ENCODE measurements around the gene RCC1.
"Not testable (repeated sequence)": the region's sequence is repeated elsewhere in the genome, so short reads cannot be mapped to it uniquely, and the experiment has no call there.

The RCC1 gene

DNA sequence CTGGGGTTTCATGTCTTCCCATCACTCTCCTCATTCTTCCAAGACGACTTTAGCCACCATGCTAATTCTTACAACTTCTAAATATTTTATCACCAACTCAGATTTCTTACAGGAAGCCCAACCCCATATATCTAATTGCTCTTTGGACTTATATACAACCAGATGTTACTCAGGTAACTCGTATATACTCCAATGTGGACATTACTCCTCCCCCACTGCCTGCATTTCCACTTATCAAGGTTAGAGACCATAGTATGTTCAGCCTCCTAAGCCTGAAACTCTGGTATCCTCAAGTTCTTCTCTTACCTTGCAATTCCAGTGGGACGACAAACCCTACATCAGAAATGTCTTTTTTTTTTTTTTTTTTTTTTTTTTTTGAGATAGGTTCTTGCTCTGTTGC is 2.7 kb upstream of the RCC1 start:
- H3K4me1 Mint-ChIP-seq (ENCODE audit: low read depth): peaks cover 8% of the 10 kb centered on the region
- intact Hi-C loops (cut with micrococcal nuclease): no loop called here

DNA sequence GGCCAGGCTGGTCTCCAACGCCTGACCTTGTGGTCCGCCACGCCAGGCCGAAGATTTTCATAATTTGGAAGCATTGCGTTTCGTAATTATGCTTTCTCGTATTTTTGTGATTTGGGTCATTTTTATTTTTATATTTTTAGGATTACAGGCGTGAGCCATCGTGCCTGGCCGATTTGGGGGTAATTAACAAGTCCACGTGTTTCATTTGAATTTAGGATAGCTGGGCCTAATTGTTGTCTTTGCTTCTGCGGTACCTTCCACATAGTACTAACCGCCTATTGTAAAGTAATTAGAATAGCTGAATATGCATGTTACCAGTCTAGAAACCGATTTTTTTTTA is 1.0 kb downstream of the RCC1 start:
- H3K4me1 Mint-ChIP-seq (ENCODE audit: low read depth): peaks cover 44% of the 10 kb centered on the region
- H3K9me3 Mint-ChIP-seq: no peaks in the 10 kb centered on the region
- H3K4me3 Mint-ChIP-seq: peak overlapping the region; percentile 98
- H3K36me3 Mint-ChIP-seq (ENCODE audit: low read depth): peaks cover 68% of the 10 kb centered on the region
- intact Hi-C loops (cut with micrococcal nuclease): loop anchor here (5.0 kb wide), 1 partner anchor 75 kb away; no protein-coding TSS in a partner anchor
- H3K27me3 Mint-ChIP-seq: no peaks in the 10 kb centered on the region
- H3K27ac Mint-ChIP-seq: peak overlapping the region; percentile 98

More for the DNA sequence above, 2.7 kb upstream of the RCC1 start:
- no peaks in the 10 kb centered on the region for H3K9me3 Mint-ChIP-seq
- peaks cover 50% of the 10 kb centered on the region for H3K36me3 Mint-ChIP-seq (ENCODE audit: low read depth)
- H3K27ac Mint-ChIP-seq: no peak overlapping the region
- no peak overlapping the region for H3K4me3 Mint-ChIP-seq
- H3K27me3 Mint-ChIP-seq: no peaks in the 10 kb centered on the region

DNA sequence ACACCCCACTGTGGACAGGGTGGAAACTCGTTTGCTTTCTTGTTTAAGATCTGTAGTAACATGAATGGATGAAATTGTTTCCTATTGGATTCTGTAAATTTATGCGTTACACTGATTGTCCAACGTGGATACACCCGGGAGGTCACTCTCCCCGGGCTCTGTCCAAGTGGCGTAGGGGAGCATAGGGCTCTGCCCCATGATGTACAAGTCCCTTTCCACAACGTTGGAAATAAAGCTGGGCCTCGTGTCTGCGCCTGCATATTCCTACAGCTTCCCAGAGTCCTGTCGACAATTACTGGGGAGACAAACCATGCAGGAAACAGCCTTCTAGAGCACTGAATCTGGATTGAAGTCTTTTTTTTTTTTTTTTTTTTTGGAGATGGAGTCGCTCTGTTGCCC is 1.4 kb downstream of the RCC1 start:
- H3K9me3 Mint-ChIP-seq: no peaks in the 10 kb centered on the region

DNA sequence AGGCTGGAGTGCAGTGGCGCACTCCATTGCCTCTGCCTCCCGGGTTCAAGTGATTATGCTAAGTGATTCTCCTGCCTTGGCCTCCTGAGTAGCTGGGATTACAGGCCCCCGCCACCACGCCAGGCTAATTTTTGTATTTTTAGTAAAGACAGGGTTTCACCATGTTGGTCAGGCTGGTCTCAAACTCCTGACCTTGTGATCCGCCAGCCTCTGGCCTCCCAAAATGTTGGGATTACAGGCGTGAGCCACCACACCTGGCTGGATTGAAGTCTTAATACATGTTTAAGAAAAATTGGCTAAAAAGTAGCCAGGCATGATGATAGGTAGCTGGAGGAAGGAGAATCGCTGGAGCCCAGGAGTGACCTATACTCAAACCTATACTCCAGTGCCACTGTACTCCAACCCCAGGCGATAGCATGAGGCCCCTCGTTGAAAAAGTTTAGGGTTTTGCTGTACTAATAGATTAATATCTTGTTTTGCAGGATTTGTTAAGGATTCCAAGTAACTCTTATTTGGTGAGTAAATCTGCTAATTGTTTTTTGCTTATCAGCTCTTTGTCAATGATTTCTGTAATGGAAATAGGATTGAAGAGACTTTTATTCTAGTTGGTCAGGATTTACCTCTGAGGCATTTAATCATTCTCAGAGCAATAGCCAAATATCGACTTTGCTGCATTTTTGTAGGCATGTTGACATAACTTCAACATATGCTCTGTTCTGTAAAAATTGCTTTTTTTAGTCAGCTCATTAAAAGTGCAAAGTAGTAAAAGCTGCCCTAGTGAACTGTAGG is 2.0 kb downstream of the RCC1 start:
- Mint-ChIP-seq H3K27me3 (no peaks in the 10 kb centered on the region), H3K9me3 (no peaks in the 10 kb centered on the region), H3K4me1 (ENCODE audit: low read depth) (peaks cover 54% of the 10 kb centered on the region), H3K27ac (peak overlapping the region; percentile 98), H3K36me3 (ENCODE audit: low read depth) (peaks cover 77% of the 10 kb centered on the region), H3K4me3 (peak overlapping the region; percentile 98)
- intact Hi-C loops (cut with micrococcal nuclease): loop anchor here (5.0 kb wide), 1 partner anchor 74 kb away; no protein-coding TSS in a partner anchor

More for the DNA sequence above, 1.4 kb downstream of the RCC1 start:
- H3K27me3 Mint-ChIP-seq: no peaks in the 10 kb centered on the region
- H3K36me3 Mint-ChIP-seq (ENCODE audit: low read depth): peaks cover 72% of the 10 kb centered on the region
- intact Hi-C loops (cut with micrococcal nuclease): loop anchor here (5.0 kb wide), 1 partner anchor 75 kb away; no protein-coding TSS in a partner anchor
- peaks cover 48% of the 10 kb centered on the region for H3K4me1 Mint-ChIP-seq (ENCODE audit: low read depth)
- H3K27ac Mint-ChIP-seq: peak overlapping the region; percentile 98
- peak overlapping the region; percentile 98 for H3K4me3 Mint-ChIP-seq

DNA sequence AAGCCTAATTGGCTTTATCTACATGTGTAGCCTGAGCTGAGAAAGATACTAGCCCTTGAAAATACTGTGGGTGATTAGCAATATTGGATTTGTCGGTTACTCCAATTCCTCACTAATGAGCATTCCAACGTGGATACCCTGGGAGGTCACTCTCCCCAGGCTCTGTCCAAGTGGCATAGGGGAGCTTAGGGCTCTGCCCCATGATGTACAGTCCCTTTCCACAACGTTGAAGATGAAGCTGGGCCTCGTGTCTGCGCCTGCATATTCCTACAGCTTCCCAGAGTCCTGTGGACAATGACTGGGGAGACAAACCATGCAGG is 2.6 kb downstream of the RCC1 start:
- Mint-ChIP-seq H3K4me3 (peak overlapping the region; percentile 98), H3K4me1 (ENCODE audit: low read depth) (peaks cover 56% of the 10 kb centered on the region), H3K27ac (peak overlapping the region; percentile 98), H3K27me3 (no peaks in the 10 kb centered on the region), H3K36me3 (ENCODE audit: low read depth) (peaks cover 83% of the 10 kb centered on the region), H3K9me3 (no peaks in the 10 kb centered on the region)
- intact Hi-C loops (cut with micrococcal nuclease): loop anchor here (5.0 kb wide), 1 partner anchor 74 kb away; no protein-coding TSS in a partner anchor

DNA sequence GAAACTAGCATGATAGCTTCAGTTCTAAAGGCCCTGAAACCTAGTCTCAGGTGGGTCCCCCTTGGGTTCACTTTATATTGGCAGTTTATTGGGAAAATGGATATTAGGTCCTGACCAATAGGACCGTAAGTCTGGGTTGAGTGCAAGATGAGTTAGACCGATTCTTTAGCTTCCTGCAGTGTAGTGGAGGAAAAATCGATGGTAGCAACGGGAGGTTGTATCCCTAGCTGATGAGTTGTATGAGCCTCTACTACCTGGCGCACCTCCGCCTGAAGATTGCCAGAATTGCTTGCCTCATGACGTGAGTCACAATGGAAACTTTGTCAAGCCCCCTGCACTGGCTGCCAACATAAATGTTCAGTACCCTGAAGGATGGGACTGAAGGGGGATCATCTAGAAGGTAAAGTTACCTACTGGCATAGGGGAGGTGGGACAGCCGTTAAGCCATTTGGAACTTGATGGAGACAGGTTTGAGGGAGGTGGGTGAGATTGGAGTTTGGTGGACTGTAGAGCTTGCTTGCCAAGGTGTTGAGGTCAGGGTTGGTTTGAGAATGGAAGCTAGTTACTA is 3.9 kb downstream of the RCC1 start:
- no peaks in the 10 kb centered on the region for H3K9me3 Mint-ChIP-seq
- H3K36me3 Mint-ChIP-seq (ENCODE audit: low read depth): peaks cover 97% of the 10 kb centered on the region
- peak overlapping the region; percentile 98 for H3K27ac Mint-ChIP-seq
- H3K4me3 Mint-ChIP-seq: peak overlapping the region; percentile 24
- peaks cover 56% of the 10 kb centered on the region for H3K4me1 Mint-ChIP-seq (ENCODE audit: low read depth)
- H3K27me3 Mint-ChIP-seq: no peaks in the 10 kb centered on the region
- intact Hi-C loops (cut with micrococcal nuclease): loop anchor here (5.0 kb wide), 1 partner anchor 73 kb away; no protein-coding TSS in a partner anchor

DNA sequence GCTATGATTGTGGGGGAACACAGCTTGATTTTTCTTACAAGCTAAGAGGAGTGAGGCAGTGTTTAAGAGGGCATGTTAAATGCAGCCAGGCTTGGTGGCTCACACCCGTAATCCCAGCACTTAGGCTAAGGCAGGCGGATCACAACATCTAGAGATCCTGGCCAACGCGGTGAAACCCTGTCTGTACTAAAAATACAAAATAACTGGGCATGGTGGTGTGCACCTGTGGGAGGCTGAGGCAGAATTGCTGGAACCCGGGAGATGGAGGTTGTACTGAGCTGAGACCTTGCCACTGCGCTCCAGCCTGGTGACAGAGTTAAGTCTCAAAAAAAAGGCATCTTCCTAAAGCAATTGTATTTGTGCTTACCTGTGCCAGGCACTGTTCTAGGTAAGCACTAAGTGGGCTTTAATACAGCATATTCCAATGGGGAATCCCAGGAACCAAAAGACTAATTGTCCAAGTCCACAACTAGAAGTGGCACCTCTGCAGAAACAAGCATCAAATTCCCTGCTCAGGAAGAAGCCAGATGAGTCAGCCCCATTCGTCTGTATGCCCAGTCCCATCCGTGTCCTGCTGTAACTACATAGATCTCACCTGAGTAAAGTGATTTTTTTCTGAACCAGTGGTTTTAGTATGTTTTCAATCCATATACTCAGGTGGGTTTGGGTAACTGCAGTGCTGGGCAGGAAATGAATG is 4.6 kb downstream of the RCC1 start:
- intact Hi-C loops (cut with micrococcal nuclease): no loop called here
- peak overlapping the region; percentile 24 for H3K4me3 Mint-ChIP-seq
- H3K36me3 Mint-ChIP-seq (ENCODE audit: low read depth): peaks cover 100% of the 10 kb centered on the region
- H3K4me1 Mint-ChIP-seq (ENCODE audit: low read depth): peaks cover 53% of the 10 kb centered on the region
- peak overlapping the region; percentile 98 for H3K27ac Mint-ChIP-seq
- no peaks in the 10 kb centered on the region for H3K9me3 Mint-ChIP-seq
- H3K27me3 Mint-ChIP-seq: no peaks in the 10 kb centered on the region

DNA sequence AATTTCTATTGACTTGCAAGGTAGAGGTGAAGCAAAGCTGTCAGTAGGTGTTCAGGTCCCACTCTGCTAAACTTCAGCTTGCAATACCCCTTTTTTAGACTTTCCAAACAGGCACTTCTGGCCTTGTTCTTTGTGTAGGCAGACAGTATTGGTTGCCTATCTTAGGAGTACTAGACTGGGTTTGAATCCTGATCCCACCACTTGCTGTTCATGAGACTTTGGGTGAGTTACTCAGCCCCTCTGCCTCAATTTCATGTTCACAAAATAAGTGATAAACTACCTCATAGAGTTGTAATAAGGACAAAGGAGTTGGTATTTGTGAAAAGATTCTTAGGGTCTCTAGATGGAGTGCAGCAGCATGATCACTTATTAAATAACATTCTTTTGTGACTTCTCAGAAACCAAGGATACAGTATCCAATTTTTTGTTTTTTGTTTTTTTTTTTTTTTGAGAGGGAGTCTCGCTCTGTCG is 5.2 kb downstream of the RCC1 start:
- H3K4me1 Mint-ChIP-seq (ENCODE audit: low read depth): peaks cover 52% of the 10 kb centered on the region
- H3K27ac Mint-ChIP-seq: peak overlapping the region; percentile 98
- peaks cover 95% of the 10 kb centered on the region for H3K36me3 Mint-ChIP-seq (ENCODE audit: low read depth)
- H3K9me3 Mint-ChIP-seq: no peaks in the 10 kb centered on the region
- intact Hi-C loops (cut with micrococcal nuclease): no loop called here
- no peaks in the 10 kb centered on the region for H3K27me3 Mint-ChIP-seq
- H3K4me3 Mint-ChIP-seq: no peak overlapping the region

DNA sequence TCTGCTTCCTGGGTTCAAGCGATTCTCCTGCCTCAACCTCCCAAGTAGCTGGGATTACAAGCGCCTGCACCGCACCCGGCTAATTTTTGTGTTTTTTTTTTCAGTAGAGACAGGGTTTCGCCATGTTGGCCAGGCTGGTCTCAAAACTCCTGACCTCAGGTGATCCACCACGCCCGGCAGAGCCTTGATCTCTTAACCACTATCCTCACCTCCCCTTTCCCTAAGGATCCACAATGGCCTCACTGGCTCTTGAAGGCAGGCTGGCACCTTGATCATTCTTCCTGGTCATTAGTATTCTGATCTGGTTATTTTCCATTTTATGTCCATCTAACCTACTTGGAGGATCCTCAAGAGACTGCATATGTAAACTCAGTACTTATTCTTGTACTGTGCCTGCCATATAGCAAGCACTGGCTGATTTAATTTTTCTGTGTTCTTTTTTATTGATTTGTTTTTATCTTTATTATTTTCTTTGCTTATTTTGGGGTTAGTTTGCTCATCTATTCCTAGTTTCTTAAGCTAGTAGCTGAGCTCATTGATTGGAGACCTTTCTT is 6.3 kb downstream of the RCC1 start:
- H3K4me1 Mint-ChIP-seq (ENCODE audit: low read depth): peaks cover 53% of the 10 kb centered on the region
- intact Hi-C loops (cut with micrococcal nuclease): no loop called here

DNA sequence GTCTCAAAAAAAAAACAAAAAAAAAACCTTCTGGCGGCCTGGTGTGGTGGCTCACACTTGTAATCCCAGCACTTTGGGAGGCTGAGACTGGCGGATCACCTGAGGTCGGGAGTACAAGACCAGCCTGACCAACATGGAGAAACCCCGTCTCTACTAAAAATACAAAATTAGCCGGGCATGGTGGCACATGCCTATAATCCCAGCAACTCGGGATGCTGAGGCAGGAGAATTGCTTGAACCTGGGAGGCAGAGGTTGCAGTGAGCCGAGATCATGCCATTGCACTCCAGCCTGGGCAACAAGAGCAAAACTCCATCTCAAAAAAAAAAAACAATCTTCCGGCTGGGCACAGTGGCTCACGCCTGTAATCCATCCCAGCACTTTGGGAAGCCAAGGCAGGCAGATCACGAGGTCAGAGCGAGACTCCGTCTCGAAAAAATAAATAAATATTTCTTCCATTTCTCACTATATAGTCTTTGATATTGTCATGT is 8.6 kb downstream of the RCC1 start:
- H3K4me3 Mint-ChIP-seq; H3K27me3 Mint-ChIP-seq; intact Hi-C loops (cut with micrococcal nuclease); H3K9me3 Mint-ChIP-seq: not testable (repeated sequence)
- Mint-ChIP-seq H3K4me1 (ENCODE audit: low read depth) (peaks cover 52% of the 10 kb centered on the region), H3K27ac (peak overlapping the region; percentile 9), H3K36me3 (ENCODE audit: low read depth) (peaks cover 60% of the 10 kb centered on the region)

More for the DNA sequence above, 6.3 kb downstream of the RCC1 start:
- Mint-ChIP-seq H3K27me3 (no peaks in the 10 kb centered on the region), H3K27ac (peak overlapping the region; percentile 62), H3K36me3 (ENCODE audit: low read depth) (peaks cover 83% of the 10 kb centered on the region), H3K4me3 (peak overlapping the region; percentile 17), H3K9me3 (no peaks in the 10 kb centered on the region)

DNA sequence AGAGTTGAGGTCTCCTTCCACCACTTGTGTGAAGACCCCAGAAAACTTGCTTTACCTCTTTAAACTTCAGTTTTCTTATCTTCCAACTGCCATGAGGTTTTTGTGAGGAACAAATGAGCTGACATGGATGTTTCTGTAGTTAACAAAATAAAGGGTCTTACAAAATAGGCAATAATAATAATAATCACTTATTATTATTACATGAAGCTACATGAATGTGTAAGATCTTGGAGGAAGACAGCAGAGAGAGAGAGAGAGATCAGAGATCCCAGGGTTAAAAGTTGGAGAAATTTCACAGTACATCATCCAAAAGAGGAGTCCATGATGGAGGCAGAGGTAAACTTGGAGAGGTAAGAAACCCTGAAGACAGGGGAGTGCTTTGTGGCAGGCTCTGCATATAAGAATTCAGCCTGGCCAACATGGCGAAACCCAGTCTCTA is 10.7 kb downstream of the RCC1 start:
- Mint-ChIP-seq H3K9me3 (no peaks in the 10 kb centered on the region), H3K4me1 (ENCODE audit: low read depth) (peaks cover 34% of the 10 kb centered on the region), H3K4me3 (no peak overlapping the region), H3K36me3 (ENCODE audit: low read depth) (peaks cover 39% of the 10 kb centered on the region), H3K27me3 (no peaks in the 10 kb centered on the region), H3K27ac (no peak overlapping the region)
- intact Hi-C loops (cut with micrococcal nuclease): loop anchor here (5.0 kb wide), 2 partner anchors 36 to 361 kb away; partner anchors contain the start of gene TRNAU1AP

DNA sequence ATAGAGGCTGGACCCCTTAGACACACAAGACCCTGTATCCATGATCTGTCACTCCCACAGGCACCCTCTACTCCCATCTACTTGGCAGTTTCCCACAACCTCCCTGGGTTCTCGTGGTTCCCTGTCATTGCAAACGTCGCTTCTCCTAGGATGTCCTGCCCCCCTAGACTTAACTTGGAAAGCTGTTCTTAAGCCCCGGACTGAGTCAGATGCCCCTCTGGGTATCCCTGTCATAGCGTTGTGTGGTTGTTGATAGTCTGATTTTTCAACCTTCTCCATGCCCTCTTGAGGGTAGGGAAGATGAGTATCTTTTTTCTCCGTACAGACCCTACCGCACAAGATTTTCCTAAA is 11.8 kb downstream of the RCC1 start:
- H3K27me3 Mint-ChIP-seq: no peaks in the 10 kb centered on the region
- intact Hi-C loops (cut with micrococcal nuclease): loop anchor here (5.0 kb wide), 2 partner anchors 35 to 360 kb away; partner anchors contain the start of gene TRNAU1AP
- peaks cover 30% of the 10 kb centered on the region for H3K36me3 Mint-ChIP-seq (ENCODE audit: low read depth)
- H3K4me1 Mint-ChIP-seq (ENCODE audit: low read depth): peaks cover 32% of the 10 kb centered on the region
- no peaks in the 10 kb centered on the region for H3K9me3 Mint-ChIP-seq
- H3K4me3 Mint-ChIP-seq: no peak overlapping the region
- peak overlapping the region; percentile 41 for H3K27ac Mint-ChIP-seq

DNA sequence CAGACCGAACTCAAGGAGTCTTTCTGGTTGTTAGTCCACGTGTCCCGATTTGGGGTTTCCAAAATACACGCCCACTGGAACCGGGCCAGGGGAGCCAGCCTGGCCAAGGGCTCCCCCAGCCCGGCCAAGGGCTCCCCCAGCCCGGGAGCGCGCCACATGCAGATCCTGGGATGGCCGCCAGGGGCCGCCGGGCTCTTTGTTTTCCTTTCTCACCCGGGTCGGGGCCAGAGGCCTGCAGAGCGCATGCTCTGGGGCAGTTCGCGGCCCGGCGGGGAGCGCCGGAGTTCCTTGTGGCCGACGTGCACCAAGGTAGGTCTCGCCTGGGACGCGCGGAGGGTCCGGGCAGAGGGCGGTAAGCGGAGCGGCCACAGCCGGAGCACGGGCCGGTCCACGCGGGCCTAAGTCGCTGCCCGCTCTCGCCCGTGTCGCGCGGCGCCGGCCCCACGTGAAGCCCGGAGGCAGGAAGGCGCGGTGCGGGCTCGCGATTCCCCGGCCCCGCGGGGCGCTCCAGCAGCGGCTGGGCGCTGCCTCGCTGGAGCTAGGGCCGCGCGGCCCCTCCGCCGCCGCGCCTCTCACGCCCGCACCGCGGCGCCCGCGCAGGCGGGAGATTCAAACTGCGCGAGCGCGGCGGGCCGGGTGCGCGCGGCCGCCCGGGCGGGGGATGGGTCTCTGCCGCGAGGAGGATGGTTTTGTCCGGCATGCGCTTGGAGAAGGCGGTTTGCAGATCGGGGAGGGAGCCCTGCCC is 12.3 kb downstream of the RCC1 start:
- Mint-ChIP-seq H3K27ac (peak overlapping the region; percentile 41), H3K9me3 (no peaks in the 10 kb centered on the region), H3K36me3 (ENCODE audit: low read depth) (peaks cover 30% of the 10 kb centered on the region), H3K27me3 (no peaks in the 10 kb centered on the region), H3K4me3 (peak overlapping the region; percentile 86), H3K4me1 (ENCODE audit: low read depth) (peaks cover 27% of the 10 kb centered on the region)
- intact Hi-C loops (cut with micrococcal nuclease): loop anchor here (2.0 to 5.0 kb wide), 3 partner anchors 34 to 359 kb away; partner anchors contain the start of gene TRNAU1AP
